NOMO-1 (cell line): ENCODE results near the gene ARHGAP31.
"Not testable (repeated sequence)": the region's sequence is repeated elsewhere in the genome, so short reads cannot be mapped to it uniquely, and the experiment has no call there.

ENCODE experiments used
- DNase-seq, 2 experiments: peaks; one replicate each; lab custom pipeline; 2025; ENCODE audit not compliant: unreplicated experiment in 2 of 2; lab: John Stamatoyannopoulos, UW

Gene ARHGAP31

DNA sequence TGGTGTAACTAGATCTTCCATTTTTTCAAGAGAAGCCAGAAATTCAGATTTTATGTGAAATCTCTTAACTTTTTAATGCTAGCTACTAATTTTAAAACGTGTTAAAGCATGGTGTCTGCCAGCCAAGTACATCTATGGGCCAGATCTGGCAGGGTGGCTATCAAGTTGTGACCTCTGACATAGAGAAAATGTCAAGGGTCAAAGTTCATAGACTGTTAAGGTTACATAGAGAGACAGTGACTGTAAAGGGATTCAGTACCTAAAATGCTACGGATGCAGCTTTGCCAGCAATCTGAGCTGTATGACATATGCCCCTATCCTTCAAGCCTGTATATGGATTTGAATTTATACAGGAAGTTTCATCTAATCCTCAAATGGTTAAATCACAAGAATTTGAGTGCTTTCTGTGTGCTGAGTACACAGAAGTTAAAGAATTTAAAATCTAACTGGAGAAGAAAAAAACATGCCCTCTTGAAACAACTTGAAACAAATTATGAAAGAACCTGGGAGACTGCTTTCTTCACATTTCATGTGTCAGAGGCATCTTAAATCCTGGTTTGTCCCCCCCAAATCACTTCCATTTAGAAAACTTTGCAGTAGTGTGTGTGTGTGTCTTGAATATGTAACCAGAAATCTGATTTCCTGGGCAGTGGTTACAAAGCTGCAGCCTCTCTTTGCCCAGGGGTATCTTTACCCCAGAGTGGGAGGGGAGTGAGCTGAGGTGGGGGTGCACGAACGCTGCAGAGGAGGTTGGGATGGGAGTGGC is 895 bp upstream of the ARHGAP31 start:
- no peak for DNase-seq

DNA sequence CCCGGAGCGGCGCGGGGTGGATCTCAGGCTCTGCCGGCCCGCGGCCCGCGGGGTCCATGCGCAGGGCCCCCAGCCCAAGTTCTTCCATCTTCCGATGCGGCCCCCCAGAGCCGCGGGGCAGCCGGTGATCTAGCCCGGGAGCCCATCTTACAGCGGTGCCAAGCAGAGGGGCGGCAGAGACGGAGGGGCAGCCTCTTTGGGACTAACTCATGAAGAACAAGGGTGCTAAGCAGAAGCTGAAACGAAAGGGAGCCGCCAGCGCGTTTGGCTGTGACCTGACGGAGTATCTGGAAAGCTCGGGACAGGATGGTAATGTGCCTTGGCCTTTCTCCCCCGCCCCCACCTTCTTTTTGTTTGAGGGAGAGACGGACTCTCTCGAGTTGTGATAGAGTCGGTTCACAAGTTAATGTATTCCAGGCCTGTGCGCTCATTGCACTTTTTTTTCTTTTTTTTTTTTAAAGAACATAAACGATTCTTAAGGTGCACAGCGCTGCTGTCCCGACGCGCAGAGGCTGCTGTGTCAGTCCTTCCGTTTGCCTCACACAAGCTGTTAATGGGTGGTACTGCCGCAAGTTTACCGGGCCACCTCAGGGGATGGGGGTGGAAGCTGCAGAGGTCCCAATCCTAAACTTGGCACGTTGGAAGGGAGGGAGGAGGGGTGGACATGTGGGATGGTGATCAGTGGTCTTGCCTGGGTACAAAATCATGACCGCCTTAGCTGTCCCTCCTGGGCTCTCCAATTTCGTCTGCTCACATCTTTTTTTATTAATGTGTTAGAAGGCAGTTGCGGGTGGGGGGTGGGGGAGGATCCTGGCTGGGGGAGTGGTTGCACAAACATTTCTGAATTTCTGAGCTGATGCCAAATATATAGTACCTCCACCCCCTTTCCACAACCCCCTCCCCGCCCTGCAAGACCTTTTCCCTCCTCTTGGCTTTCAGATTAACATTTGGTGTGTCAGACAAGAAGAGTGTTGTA is 801 bp downstream of the ARHGAP31 start:
- peak in 1 of 2 experiments; percentile 31 for DNase-seq

DNA sequence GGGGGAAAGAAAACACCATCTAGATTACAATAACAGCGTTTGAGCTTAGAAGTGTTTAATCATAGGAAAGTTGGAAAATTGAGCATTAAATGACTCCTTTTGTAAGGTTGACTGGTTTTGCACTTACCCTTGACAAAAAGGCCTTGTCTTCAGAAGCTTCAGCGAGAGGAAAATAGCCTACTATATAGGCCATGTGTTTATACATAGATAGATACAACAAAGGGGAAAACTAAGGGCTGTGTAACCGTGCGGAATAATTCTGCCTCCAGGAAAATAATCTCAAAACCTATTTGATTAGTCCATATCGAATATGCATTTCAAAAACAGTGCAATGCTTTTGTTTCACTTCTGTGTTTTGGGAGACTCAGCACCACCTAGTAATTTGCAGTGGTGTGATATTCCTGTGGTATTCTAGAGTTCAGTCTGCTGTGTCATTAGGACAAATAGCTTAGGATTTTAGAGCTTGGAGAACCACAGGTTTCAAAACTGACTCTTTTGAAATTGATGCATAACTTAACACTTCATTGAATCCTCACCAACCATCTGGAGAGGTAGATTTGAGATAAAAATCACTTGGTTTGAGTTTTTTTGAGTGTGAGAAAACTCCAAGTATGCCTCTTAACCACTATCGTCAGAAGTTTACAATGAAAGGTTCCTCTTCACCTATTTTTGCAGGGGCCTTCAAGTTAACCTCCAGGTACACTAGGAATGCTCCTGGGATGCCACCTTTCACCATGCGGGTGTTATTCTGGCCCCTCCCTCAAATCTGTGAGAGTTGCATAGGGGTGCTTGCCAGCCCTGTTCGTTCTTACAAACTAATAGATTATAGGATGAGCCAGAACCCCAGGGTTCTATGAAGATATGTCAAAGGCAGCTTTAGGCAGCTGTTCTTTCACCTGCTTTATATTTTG is 1.9 kb downstream of the ARHGAP31 start:
- DNase-seq: peak in 1 of 2 experiments; percentile 70

DNA sequence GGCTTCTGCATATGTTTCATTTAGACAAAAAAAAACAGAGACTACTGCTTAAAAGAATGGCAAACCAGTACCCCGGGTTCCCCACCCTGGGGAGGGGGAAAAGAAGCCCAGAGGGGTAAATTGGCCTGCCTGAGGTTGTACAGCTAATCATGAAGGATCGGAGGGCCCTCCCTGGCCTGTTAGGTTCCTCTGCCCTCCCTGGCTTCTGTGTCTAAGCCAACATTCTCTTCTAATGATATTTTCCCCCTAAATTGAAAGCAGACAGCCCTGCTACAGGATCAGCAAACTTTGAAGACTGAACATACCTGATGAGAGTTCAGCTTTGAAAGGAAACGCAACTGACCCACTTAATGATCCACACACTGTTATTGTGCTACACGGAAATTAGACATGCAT is 2.5 kb downstream of the ARHGAP31 start:
- DNase-seq: no peak

DNA sequence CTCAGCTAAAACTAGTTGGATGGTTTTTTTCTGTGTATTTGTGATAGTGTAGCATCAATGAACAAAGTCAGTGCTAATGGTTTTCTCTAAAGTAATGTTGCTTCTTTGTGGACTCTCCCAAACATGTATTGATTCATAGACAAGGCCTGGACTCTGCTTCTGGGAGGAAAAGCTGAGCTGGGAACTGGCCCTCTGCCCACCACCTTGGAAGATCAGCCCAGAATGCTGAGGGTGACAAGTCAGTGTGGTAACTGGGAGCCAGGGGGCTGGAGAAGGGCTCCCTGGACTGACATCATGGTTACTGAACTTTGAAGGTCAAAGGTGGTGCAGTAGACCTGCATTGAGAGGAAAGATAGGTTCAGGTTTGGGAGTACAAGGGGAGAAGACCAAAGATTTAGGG is 3.0 kb downstream of the ARHGAP31 start:
- DNase-seq: no peak

DNA sequence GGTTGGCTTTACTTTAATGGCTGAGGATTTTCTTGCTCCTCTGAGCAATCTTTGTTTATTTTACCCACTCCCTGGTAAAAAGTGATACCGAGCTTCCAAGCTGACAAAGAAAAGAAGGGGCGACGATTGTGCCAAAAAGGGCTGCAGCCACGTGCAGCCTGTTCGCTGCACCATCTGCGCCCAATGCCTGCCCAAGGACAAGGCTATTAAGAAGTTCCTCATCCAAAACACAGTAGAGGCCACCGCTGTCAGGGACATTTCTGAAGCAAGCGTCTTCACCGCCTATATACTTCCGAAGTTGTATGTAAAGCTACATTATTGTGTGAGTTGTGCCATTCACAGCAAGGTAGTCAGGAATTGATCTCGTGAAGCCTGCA is 4.4 kb downstream of the ARHGAP31 start:
- no peak for DNase-seq

DNA sequence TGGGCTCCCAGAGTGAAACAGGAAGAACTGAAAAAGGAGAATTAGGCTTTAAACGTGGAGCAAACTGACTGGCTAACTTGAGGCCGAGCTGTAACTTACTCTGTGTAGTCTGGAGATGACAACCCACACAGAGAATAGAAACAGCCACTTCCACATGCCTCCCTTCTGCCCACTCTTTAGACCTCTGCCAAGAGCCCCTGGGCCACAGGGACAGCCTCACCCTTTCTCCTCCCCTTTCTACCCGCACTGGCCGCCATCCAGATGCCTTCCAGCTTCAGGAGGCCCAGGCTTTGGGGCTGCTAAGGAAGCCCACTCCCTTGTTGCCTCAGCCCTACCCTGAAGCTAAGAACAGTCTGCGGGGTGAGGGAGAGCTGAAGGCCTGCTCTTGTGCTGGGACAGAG is 6.8 kb downstream of the ARHGAP31 start:
- DNase-seq: peak; percentile 83 to 84

DNA sequence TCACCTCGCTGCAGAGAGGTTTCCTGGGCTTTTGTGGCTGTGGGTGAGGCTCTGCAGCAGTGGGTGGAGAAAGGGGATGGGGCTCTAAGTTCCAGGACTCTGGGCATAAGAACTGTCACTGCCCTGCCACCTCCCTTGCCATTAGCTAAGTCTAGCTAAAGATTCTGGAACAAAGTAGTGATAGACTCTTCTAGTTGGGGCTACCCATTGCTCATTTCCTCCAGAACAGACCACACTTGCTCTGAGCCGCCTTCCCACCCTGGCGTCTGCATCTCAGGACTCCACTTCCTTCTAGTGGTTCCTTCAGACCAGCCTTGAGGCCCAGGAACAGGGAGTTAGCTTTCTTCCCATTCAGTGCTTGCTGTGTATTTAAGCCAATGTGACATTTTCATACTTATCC is 7.5 kb downstream of the ARHGAP31 start:
- DNase-seq: peak; percentile 25 to 48

DNA sequence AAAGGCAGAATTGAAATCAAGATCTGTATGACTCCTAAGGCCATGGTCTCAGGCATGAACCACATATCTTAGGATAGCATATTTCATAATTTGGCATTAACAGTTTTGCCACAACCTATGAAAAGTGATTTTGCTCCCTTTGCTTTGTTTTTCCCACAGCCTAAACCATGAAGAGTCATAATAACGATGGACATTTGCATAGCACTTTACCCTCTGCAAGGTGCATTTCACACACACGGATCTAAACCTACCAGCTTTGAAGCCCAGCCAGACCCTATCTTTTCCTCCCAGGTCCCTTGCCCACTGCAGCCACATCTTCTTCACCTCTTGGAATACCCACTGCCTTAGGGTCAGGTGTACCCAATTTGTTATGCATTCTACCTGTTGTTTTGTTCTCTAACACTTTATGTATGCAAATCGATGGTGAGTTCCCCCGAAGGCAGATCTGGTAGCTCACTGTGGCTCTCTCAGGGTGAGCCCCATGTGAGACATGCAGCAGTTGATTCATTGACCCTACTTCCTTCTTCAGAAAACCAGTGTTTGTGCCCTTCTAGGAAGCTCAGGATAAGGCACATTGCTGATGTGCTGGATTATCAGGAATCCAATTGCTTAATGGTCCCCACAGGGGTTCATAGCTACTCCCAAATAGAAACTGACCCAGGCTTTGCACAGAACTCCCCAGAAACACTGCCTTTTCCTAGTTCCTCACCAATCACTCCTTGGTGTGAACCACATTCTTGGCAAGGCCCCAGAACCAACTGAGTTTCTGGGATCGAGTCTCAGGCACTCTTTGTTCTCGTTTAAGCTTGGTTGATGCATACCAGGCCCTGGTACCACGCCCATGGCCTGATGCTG is 8.7 kb downstream of the ARHGAP31 start:
- DNase-seq: no peak

DNA sequence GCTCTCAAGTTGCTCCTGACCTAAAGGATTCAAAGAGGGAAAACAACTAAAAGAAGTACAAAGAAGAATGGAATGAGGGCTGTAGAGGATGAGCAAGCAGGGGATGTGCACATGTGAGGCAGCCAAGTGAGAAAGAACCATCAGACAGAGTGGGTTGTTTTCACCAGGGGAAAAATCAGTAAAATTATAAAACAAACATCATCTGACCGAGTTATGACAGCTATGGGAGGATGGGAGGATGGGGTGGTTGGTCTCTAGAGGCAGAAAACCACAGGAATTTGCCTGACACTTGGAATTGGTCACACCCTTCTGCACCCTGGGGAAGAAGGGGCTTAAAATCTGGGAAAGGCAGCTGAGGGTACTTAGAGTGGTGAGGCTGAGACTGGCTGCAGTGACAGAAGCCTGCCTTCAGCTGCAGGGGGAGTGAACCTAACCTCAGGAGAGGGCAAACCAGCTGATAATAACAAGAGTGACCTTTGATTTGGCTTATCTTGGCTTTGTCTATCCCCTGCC is 10.1 kb downstream of the ARHGAP31 start:
- no peak for DNase-seq

DNA sequence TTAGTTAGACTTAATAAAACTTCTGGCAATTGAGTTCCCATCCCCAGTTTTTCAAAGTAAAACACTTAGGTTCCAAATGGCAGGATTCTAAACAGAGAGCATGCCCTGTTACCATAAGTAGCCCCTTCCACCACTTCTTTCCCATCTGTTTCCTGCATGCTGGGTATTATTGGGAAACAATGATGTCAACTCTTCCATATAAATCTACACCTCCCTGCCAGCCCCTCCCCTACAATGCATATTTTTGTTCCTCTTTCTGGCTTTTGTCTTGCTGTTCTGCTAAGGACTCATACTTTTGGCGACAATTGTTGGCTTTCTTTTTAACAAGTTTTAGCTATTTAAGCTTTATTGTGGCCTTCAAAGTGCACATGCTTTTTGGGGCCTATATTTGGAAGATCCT is 11.1 kb downstream of the ARHGAP31 start:
- peak in 1 of 2 experiments; percentile 16 for DNase-seq

DNA sequence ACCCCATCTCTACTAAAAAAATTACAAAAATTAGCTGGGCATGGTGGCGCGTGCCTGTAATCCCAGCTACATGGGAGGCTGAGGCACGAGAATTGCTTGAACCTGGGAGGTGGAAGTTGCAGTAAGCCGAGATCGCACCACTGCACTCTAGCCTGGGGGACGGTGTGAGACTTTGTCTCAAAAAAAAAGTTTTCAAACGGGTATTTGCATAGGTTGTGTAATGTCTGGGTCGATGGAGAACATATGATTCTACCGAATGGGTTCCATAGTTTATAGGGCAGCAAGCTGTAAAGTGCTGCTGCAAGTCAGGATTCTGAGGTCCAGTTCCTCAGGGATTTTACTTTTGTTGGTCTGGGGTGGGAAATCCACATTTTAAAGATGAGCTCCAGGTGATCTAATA is 12.2 kb downstream of the ARHGAP31 start:
- DNase-seq: not testable (repeated sequence)

DNA sequence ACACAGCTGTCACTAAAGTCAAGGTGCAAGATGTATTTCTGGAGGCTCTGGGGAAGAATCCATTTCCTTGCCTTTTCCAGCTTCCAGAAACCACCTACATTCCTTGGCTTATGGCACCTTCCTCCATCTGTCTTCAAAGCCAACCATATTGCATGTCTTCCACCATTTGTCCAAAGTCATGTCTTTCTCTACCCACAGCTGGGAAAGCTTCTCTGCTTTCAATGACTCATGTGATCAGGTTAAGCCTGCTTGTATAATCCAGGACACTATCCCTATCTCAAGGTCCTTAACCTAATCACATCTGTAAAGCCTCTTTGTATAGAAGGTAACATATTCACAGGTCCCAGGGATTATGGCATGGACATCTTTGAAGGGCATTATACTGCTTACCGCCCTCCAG is 14.2 kb downstream of the ARHGAP31 start:
- no peak for DNase-seq

DNA sequence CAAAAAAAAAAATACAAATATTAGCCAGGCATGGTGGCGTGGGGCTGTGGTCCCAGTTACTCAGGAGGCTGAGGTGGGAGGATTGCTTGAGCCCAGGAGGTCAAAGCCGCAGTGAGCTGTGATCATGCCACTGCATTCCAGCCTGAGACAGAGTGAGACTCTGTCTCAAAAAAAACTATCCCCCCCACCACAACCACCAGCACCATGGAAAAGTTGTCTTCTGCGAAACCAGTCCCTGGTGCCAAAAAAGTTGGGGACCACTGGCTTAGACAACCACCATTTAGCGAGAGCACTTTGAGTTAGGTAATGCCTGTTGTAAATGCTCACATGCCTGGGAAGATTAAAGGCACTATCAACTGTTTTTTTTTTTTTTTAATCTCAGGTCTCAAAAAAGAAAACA is 15.4 kb downstream of the ARHGAP31 start:
- no peak for DNase-seq

DNA sequence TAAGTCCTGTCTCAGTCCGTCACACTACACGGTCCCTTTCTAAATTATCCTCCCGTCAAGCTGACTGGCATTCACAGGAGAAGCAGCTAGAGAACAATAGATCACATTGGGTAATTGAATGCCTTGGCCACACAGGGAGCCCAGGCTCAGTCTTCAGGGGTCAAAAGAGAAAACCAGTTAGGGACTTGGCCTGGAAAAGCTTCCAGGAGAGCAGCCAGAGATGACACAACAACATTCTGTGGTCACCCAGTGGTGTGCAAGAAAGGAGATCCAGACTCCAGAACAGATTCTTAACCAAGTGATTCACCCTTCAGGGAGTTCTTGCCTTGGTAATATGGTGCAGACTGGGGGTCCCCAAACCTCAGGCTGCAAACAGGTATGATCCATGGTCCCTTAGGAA is 15.9 kb downstream of the ARHGAP31 start:
- no peak for DNase-seq

DNA sequence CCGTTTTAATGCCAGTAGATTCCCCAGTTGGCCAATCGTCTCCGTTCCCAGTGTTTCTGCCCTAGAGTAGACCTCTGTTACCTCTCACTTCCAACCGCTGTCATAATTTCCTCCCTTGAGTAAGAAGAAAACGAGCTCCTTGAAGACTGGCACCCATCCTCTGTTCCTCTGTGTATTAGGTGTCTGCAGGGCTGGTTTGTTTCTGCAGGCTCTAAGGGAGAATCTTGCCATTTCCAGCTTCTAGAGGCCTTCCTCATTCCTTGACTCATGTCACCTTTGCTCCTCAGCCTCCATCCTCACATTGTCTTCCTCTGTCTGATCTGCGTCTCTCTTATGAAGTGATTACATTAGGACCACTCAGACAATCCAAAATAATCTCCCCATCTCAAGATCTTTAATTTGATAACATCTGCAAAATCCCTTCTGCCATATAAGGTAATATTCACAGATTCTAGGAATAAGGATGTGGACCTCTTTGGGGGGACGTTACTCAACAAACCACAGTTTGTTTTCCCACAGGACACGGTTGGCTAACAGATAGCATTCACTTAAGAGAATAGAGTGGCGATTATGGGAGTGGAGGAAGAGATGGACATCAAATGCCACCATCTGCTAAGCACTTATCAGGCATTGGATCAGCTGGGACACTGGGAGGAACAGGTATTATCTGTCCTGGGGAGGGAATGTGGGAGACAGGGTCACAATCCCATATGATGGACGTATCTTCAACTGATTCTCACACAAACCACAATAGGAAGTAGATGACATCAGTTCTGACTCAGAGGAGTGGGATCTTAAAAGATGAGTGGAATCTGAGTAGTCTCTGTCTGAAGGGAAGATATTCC is 17.1 kb downstream of the ARHGAP31 start:
- no peak for DNase-seq

DNA sequence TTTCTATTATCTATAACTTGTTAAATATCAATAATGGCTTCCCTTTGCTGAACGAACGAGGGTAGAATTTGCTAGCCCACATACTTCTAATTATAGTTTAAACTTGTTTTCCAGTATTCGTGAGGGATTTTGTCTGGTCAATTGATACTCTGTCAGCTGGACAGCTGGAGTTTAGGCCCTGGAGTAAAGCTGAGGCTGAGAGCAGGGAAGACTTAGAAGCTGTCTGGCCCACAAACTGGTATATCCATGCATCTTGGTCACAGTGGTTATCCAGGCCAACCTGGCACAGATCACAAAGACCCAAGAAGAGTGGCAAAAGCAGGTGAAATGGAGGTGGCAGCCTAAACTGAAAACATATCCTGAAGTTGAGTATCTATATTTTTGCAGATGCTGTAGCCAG is 19.3 kb downstream of the ARHGAP31 start:
- DNase-seq: no peak

DNA sequence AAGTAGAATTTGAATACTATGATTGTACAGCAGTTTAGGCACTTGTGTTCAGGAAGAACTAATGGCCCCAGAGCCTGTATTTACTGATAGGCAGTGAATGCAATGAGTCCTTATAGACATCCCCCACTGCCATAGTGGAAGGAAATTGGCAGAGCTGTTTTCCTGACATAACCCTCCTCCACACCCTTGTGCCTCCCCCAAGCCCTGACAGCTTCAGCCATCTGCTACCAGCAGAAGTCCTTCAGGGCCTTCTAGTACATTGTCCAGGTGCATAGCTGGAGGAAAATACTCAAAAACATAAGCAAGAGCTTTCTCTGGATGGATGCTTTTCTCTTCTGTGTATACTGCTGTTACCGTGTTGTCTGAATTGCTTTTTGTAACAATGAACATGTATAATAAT is 20.6 kb downstream of the ARHGAP31 start:
- no peak for DNase-seq
